T47D (cell line): Measurements from ENCODE around the gene DPP7.

Source experiments
- DNase-seq, 2 experiments: peaks; one replicate each; pipeline versions ENCODE4 v3.0.0 to v3.0.0-alpha.2; 2011 to 2012; ENCODE audit warnings: low read depth in 1 of 2, low spot score in 1 of 2
- JUND ChIP-seq: IDR thresholded peaks from 2 replicates; pipeline ENCODE4 v1.6.1; 2012; ENCODE audit warnings: low read depth
- in situ Hi-C: cut with HindIII; loops from 2 replicates; pipeline ENCODE4 v1.10.0; 2016; ENCODE audit warnings: low sequenced_read_pairs, low pct_unique_long_range_greater_than_20kb

Gene DPP7

DNA sequence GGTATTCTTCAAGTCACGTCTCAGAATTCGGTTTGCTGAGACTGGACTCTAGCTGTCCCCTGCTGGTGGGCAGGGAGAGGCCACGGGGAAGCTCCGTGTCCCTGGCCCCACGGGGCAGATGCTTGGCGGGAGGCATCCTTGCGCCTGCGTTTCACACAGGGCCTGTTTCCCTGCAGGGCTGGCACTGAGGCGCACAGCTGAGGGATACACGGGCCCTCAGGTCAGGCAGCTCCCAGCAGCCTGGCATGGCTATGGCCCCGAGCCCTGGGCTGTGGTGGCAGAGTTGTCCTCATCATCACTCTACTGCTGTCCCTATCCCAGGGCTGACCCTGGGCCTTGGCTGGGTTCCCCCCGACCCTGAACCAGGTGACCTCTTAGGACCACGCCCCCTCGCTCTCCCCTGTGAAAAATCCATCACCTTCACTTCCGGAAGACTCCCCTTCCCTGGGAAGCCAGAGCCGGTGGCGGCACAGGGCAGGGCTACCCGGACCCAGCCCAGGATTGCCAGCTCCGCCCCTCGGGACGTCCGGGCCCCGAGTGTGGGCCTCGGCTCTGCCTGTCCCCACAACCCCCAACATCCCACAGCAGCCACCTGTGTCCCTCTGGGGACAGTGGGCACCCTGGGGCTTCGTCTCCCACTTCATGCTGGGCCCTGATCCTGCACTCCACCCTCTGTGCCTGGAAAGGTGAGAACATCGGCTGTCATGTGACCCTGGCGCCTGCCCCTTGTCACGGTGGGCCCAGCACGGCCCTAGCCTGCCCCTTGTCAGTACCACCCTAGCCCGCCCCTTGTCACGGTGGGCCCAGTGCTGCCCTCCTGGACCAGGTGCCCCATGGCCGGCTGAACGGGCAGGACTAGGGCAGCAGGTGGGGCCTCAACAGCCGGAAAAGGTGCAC is 5.0 kb downstream of the DPP7 start:
- TF ChIP-seq JUND, result no peak
- in situ Hi-C loops, result no loop called here
- DNase-seq, result no peak

- TF ChIP-seq JUND, result no peak
- in situ Hi-C loops, result no loop called here
- DNase-seq, result no peak
These were observed 5.8 kb downstream of the DPP7 start for GRCh38 chr9:137108608-137109249.

DNA sequence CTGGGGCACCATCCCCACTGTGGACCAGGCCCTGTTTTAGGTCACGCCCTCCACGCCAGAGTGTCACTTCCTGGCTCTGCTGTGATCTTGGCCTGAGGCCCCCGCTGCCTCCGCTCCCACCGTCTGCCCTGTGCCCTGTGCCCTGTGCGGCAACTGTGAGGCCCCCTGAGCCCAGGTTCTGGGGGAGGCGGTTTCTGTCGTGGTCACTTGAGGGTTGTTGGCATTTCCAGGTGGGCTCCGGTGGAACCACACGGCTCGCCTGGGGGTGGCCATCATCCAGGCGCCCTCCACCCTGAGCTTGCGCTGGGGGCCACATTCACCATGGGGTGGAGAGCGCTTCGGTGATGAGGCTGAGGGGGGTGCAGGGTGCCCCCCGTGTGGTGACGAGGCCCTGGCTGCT is 6.6 kb downstream of the DPP7 start:
- in situ Hi-C loops, result no loop called here
- no peak for TF ChIP-seq JUND
- DNase-seq, result no peak

DNA sequence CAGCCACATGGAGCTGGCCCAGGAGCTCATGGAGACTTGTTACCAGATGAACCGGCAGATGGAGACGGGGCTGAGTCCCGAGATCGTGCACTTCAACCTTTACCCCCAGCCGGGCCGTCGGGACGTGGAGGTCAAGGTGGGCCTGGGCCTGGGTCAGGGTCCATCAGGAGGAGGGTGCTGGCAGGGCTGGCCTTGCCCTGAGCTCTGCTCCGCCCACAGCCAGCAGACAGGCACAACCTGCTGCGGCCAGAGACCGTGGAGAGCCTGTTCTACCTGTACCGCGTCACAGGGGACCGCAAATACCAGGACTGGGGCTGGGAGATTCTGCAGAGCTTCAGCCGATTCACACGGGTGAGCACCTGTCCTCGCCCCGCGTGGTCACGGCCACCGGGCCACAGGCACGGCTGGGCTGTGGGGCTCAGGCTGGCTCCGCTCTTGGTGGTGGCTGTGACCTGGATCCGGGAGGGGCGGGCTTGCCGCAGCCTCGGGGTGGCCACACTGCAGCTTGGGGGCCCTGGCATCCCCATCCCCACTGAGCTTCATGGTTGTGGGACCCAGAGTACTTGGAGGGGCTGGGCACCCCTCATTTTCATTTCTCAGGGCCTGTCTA is 7.1 kb downstream of the DPP7 start:
- no peak for DNase-seq
- TF ChIP-seq JUND, result no peak
- in situ Hi-C loops, result no loop called here

GRCh38 chr9:137106662-137107250 is 7.8 kb downstream of the DPP7 start:
- no peak for TF ChIP-seq JUND
- no peak for DNase-seq
- in situ Hi-C loops, result no loop called here

- in situ Hi-C loops, result no loop called here
- TF ChIP-seq JUND, result no peak
- no peak for DNase-seq
These were observed 8.5 kb downstream of the DPP7 start for GRCh38 chr9:137105814-137106661.

DNA sequence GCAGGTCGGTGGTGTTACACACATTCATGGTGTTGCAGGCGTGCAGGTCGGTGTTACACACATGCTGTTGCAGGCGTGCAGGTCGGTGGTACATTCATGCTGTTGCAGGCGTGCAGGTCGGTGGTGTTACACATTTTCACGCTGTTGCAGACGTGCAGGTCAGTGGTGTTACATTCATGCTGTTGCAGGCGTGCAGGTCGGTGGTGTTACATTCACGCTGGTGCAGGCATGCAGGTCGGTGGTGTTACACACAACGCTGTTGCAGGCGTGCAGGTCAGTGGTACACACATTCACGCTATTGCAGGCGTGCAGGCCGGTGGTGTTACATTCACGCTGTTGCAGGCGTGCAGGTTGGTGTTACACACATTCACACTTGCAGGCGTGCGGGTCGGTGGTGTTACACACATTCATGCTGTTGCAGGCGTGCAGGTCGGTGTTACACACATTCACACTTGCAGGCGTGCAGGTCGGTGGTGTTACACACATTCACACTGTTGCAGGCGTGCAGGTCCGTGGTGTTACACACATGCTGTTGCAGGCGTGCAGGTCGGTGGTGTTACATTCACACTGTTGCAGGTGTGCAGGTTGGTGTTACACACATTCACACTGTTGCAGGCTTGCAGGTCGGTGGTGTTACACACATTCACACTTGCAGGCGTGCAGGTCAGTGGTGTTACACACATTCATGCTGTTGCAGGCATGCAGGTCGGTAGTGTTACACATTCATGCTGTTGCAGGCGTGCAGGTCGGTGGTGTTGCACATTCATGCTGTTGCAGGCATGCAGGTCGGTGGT is 11.1 kb downstream of the DPP7 start:
- in situ Hi-C loops, result no loop called here
- DNase-seq, result no peak
- no peak for TF ChIP-seq JUND

DNA sequence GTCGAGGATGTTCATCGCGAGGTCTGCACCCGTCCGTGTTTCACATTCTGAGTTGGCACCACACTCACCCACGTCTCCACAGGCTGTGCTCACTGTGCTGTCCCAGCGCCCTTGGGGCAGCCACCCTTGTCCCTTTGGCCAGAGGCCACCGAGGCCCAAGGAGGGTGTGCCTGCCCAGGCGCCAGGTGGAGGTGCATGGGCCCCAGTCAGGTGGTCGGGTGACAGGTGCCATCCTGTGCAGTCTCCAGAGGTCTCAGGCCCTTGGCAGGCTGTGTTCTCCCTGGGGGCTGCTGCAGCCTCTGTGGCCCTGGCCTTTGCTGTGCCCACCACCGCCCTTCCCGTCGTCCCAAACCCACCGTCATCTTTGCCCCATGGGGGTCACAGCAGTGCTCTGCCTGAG is 15.3 kb downstream of the DPP7 start:
- no peak for TF ChIP-seq JUND
- DNase-seq, result no peak
- in situ Hi-C loops, result no loop called here

GRCh38 chr9:137097761-137098462 is 16.6 kb downstream of the DPP7 start:
- no peak for DNase-seq
- in situ Hi-C loops, result no loop called here
- TF ChIP-seq JUND, result no peak

DNA sequence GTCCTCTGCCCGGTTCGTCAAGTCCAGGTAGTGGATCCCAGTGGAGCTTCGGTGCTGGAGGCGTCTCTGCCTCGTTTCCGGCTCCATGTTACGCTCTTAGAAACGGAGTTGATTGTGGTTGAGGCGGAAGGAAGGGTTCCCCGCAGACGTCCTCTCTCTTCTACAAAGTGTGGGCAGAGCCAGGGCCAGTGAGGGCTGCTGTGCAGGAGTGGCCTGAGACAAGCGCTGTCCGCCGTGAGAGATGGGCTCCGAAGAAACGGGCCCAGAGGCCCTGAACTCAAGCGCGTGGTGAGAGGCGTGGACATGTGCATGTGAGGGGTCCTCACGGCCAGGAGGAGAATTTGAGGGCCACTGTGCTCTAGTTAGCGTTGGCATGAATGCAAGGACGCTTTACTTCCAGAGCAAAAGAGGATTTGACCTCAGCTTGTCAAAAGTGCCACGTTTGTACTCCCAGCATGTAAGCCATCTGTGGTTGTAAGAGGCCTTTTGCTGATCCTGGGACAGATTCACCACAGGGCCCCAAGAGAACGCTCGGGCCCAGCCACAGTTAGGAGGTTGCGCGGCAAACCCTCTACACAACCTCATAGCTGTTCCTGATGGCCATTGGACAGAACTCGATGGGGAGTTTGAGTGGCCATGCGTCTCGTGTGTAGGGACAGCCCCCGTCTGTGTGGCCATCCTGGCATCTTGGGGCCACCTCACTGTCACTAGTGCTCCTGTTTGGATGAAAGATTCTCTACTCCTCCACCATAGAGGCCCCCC is 17.6 kb downstream of the DPP7 start:
- DNase-seq, result no peak
- in situ Hi-C loops, result no loop called here
- TF ChIP-seq JUND, result no peak
